Gastroesophageal sphincter (tissue), 4 donors: ENCODE measurements around the gene KRTDAP. TPM values are rescaled to one million over a fixed set of nuclear protein-coding genes. Genes with fewer than 3 reads are reported as not detected.
A peak's percentile ranks its signal among the peaks of the same experiment; 100 is the strongest.

Experiments
- ATAC-seq: fragments of 150-250 bp; one replicate; pipeline ENCODE4 v1.9.1; 2016; ENCODE audit warnings: mild to moderate bottlenecking, moderate library complexity
- H3K27ac ChIP-seq, 4 donors: fragments of 200-600 bp; sonication (generic) in 3 of 4; 1 replicate in 3 of 4; 2 replicates in 1 of 4; pipeline ENCODE4 v1.5.1; 2016 to 2019
- H3K27me3 ChIP-seq: fragments of 200-600 bp; sonication (generic); one replicate; pipeline ENCODE4 v1.5.1; 2019
- H3K36me3 ChIP-seq, 2 donors: fragments of 200-600 bp; sonication (generic); one replicate each; pipeline ENCODE4 v1.5.1; 2019; ENCODE audit warnings: control low read depth in 1 of 2
- H3K4me1 ChIP-seq, 3 donors: fragments of 200-600 bp; sonication (generic); 1 replicate in 2 of 3; 2 replicates in 1 of 3; pipeline ENCODE4 v1.5.1; 2016 to 2019; ENCODE audit warnings: control low read depth in 2 of 3
- H3K4me3 ChIP-seq, 2 donors: fragments of 200-600 bp; sonication (generic); one replicate each; pipeline ENCODE4 v1.5.1; 2019; ENCODE audit warnings: mild to moderate bottlenecking in 1 of 2, moderate library complexity in 1 of 2
- H3K9me3 ChIP-seq, 3 donors: fragments of 200-600 bp; sonication (generic); one replicate each; pipeline ENCODE4 v1.5.1; 2017 to 2019; ENCODE audit warnings: control low read depth in 2 of 3
- CTCF ChIP-seq, 4 experiments: fragments of 200-600 bp in 2 of 4; fragments of 450-650 bp in 2 of 4; sonication (generic) in 1 of 4; IDR thresholded peaks; one replicate each; pipeline ENCODE4 v1.5.1; 2017 to 2019; ENCODE audit warnings: antibody characterized with exemption in 4 of 4, mild to moderate bottlenecking in 2 of 4, moderate library complexity in 2 of 4
- EP300 ChIP-seq: sonication (generic); formaldehyde crosslinking; IDR thresholded peaks from one replicate; pipeline ENCODE4 v1.6.1; 2017; ENCODE audit warnings: antibody characterized with exemption, mild to moderate bottlenecking
- POLR2A ChIP-seq, 2 donors: fragments of 450-650 bp; IDR thresholded peaks; one replicate each; pipeline ENCODE4 v1.6.1; 2017; ENCODE audit warnings: antibody characterized with exemption in 2 of 2, mild to moderate bottlenecking in 2 of 2, moderate library complexity in 1 of 2
- POLR2AphosphoS5 ChIP-seq: sonication (generic); formaldehyde crosslinking; IDR thresholded peaks from one replicate; pipeline ENCODE4 v1.6.1; 2017; ENCODE audit warnings: antibody characterized with exemption
- WGBS, 2 donors: methylation state at CpG; one replicate each; pipeline ENCODE4 v1.1.5; 2018; ENCODE audit warnings: low coverage in 1 of 2; 5-methylcytosine and 5-hydroxymethylcytosine counted together
- total RNA-seq, 4 donors: library from RNA; depleted of rRNA; stranded (reverse); fragments of >200 nt; gene quantifications; one replicate each; pipeline ENCODE4 v1.1.0, GENCODE V29; 2016

KRTDAP gene
- total RNA-seq, 4 donors from 2014 or later = not detected

- no peaks in the 10 kb centered on the region for H3K9me3 ChIP-seq
- ATAC-seq = no peak
- TF ChIP-seq CTCF (IDR thresholded peaks at IDR 0.05) (no peak), EP300 (no peak), POLR2A (IDR thresholded peaks at IDR 0.05) (no peak), POLR2AphosphoS5 (no peak)
- peaks cover 0 to 14% (median 0%) of the 10 kb centered on the region in 3 donors for H3K4me1 ChIP-seq
- H3K36me3 ChIP-seq = no peaks in the 10 kb centered on the region
- 22 to 53% methylated on average over 4 of the region's 20 CpGs for WGBS, 2 donors
- H3K4me3 ChIP-seq = no peak overlapping the region
- peaks cover 75% of the 10 kb centered on the region for H3K27me3 ChIP-seq
- no peak overlapping the region for H3K27ac ChIP-seq
These were observed 24.1 kb upstream of the KRTDAP start for GRCh38 chr19:35514282-35514809.

- Histone ChIP-seq H3K9me3 (no peaks in the 10 kb centered on the region), H3K27ac (no peak within 1 kb of the TSS), H3K36me3 (no peaks in the 10 kb centered on the region), H3K27me3 (peaks cover 73% of the 10 kb centered on the region), H3K4me1 (peaks cover 0 to 15% (median 0%) of the 10 kb centered on the region in 3 donors), H3K4me3 (no peak within 1 kb of the TSS)
- TF ChIP-seq POLR2A (IDR thresholded peaks at IDR 0.05) (no peak), EP300 (no peak), POLR2AphosphoS5 (no peak), CTCF (IDR thresholded peaks at IDR 0.05) (no peak)
- 7 to 10% methylated on average over 3 to 4 of the region's 15 CpGs for WGBS, 2 donors
- ATAC-seq = peak; percentile 13
These were observed 23.5 kb upstream of the KRTDAP start, which contains the start of gene DMKN for GRCh38 chr19:35513628-35514281. DMKN (minus strand) TSS chr19:35513649; CDS start chr19:35513475, 174 bp downstream.

GRCh38 chr19:35512831-35513627 lies 22.8 kb upstream of the KRTDAP start:
- 52 to 64% methylated on average over 3 to 15 of the region's 15 CpGs for WGBS, 2 donors
- peaks cover 73% of the 10 kb centered on the region for H3K27me3 ChIP-seq
- no peak overlapping the region for H3K27ac ChIP-seq
- TF ChIP-seq POLR2AphosphoS5 (no peak), EP300 (no peak), CTCF (IDR thresholded peaks at IDR 0.05) (no peak), POLR2A (IDR thresholded peaks at IDR 0.05) (no peak)
- H3K36me3 ChIP-seq = no peaks in the 10 kb centered on the region
- no peaks in the 10 kb centered on the region for H3K9me3 ChIP-seq
- peaks cover 0 to 15% (median 0%) of the 10 kb centered on the region in 3 donors for H3K4me1 ChIP-seq
- no peak overlapping the region for H3K4me3 ChIP-seq
- no peak for ATAC-seq

- WGBS, 2 donors = 79% methylated on average over 2 of the region's 7 CpGs; no CpG with 5 or more reads in 1 of the 2 donors
- no peaks in the 10 kb centered on the region for H3K36me3 ChIP-seq
- ATAC-seq = no peak
- no peaks in the 10 kb centered on the region for H3K9me3 ChIP-seq
- H3K4me1 ChIP-seq = peaks cover 0 to 15% (median 0%) of the 10 kb centered on the region in 3 donors
- no peak overlapping the region for H3K4me3 ChIP-seq
- H3K27me3 ChIP-seq = peaks cover 81% of the 10 kb centered on the region
- H3K27ac ChIP-seq = no peak overlapping the region
- TF ChIP-seq CTCF (IDR thresholded peaks at IDR 0.05) (no peak), POLR2AphosphoS5 (no peak), EP300 (no peak), POLR2A (IDR thresholded peaks at IDR 0.05) (no peak)
These were observed 21.1 kb upstream of the KRTDAP start for GRCh38 chr19:35511337-35511736.
